Medulla oblongata (tissue), 1 donor: ENCODE measurements around the gene CNPY1.
"Not testable (repeated sequence)": the region's sequence is repeated elsewhere in the genome, so short reads cannot be mapped to it uniquely, and the experiment has no call there.

Experiments
- DNase-seq: peaks from one replicate; pipeline ENCODE4 v3.0.0-alpha.2; 2015; ENCODE audit errors: extremely low spot score

CNPY1 gene

DNA sequence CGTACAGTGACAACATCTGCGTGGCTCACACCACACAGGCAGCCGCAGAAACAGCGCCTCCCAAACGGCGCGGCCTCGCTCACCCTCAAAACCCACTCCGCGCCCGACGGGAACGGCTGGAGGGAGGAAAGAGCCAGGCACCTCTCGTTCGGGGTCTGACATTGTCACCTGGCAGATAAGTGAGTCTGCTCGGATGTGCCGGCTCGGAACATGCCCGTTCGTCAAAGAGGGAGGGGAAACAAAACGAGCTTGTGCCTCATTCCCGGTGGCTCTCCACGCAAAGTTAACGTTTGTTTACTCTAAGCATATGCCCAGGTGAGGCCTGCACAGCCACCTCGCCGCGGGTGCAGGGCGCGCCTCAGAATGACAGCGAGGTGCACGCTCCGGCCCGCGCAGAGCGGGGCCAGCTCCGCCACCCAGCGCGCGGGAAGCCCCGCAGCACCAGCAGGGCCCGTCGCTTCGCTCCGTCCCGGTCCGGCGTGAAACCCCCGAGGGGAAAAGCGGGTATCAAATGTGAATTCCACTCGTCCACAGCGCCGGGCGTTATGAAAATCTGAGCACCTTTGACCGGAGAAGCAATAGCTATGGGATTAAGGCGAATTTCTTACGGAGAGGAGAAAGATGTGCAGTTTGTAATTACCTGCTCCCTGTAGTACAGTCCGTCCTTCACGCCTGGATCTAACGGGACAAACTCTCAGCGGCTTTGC lies 13.1 kb downstream of the CNPY1 start:
- no peak for DNase-seq

DNA sequence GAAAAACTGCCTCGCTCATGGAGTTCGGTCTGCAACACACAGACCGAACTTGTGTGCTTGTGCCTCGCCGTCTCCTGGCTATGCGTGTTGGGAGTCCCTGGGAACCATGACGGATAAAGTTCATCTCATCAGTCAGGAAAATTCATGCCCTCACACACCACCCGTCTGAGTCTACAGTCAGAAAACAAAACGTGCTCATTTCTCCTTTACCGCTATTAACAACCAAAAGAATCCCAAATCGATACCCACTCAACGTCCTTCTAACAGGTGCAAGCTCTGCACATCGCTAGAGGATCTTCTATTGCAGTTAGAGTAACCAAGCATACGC lies 13.6 kb downstream of the CNPY1 start:
- no peak for DNase-seq

DNA sequence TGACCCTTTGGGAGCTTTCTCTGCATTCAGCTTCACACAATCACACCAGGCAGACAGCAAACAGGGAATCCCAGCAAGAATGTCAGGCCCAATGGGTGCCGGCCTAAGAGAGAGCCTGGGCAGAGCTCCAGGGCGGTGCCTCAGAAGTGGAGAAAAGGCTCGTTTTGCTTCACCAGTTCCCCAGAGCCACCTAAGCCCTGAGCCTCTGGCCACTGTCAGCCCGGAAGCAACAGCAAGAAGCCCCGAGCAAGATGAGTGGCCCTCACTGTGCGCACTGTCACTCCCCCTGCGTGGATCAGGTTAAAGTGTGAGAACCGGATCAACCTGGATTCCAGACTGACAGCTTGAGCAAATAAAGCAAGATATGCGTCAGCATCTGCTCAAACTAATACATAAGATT lies 14.7 kb downstream of the CNPY1 start:
- no peak for DNase-seq

DNA sequence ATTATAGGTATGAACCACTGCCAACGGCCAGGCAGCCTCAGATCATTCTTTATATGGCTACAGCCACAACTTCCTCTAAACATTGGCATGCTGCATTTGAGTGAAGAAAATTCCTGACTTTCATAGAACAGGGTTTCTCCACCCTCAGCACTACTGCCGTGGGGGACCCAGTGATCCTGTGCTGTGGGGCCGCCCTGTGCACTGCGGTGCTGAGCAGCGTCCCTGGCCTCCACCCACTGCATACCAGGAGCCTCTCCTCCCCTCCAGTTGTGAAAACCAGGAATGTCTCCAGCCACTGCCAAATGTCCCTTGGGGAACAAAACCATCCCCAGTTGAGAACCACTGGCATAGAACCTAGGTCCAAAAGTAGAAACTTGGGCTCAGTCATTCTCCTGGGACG lies 15.8 kb downstream of the CNPY1 start:
- DNase-seq = no peak

DNA sequence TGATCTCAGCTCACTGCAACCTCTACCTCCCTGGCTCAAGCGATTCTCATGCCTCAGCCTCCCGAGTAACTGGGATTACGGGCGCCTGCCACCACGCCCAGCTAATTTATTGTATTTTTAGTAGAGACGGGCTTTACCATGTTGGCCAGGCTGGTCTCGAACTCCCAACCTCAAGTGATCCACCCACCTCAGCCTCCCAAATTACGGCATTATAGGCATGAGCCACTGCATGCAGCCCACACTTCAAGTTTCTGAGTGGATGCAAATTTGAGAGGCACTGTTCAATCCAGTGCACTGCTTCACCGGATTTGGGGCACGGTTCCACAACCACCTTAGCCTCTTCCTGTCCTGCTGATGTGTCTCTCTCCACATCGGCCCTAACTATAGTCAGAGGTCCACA lies 16.5 kb downstream of the CNPY1 start:
- no peak for DNase-seq

DNA sequence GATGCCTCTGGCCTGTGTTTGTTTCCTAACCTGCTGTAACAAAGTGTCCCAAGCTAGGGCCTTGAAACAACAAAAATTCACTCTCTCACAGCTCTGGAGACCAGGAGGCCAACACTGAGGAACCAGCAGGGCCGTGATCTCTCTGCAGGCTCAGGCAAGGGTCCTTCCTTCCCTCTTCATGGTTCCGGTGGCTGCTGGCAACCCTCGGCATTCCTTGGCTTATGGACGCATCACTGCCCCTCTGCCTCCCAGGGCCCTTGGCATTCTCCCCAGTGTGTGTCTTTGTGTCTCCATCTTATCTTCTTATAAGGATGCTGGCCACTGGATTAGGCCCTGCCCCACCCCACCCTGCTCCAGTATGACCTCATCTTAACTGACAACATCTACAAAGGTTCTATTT lies 17.0 kb downstream of the CNPY1 start:
- DNase-seq = no peak

DNA sequence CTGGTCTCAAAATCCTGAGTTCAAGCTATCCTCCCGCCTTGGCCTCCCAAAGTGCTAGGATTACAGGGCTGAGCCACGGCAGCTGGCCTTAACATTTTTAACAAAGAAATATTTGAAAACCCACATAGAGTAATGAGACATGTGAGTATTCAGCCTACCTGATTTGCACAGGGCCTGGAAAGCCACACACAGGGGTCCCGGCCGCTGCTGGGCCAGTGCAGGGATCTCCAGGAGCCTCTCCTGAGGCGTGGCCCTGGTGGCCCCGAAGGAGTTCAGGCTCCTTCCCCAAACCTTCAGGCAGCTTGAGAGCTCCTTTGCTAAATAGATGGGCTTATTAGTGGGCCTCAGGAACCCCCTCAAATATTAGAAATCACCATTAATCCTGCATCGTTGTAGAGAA lies 18.7 kb downstream of the CNPY1 start:
- no peak for DNase-seq

DNA sequence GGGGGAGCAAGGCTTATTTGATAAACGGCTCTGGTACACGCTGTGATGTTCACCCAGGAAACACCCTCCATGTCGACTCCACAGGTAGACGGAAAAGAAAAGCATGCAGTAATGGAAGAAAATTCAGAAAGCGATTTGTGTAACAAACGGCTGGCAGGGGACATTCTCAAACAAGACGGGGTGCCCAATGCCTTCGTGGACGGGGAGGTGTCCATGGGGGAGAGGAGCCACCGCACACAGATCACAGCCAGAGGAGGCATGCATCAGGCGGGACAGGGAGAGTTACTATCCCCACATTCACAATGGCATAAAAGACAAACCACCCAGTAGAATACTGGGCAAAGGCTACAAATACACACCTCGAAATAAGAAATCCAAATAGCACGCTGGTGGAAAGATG lies 20.1 kb downstream of the CNPY1 start:
- no peak for DNase-seq

DNA sequence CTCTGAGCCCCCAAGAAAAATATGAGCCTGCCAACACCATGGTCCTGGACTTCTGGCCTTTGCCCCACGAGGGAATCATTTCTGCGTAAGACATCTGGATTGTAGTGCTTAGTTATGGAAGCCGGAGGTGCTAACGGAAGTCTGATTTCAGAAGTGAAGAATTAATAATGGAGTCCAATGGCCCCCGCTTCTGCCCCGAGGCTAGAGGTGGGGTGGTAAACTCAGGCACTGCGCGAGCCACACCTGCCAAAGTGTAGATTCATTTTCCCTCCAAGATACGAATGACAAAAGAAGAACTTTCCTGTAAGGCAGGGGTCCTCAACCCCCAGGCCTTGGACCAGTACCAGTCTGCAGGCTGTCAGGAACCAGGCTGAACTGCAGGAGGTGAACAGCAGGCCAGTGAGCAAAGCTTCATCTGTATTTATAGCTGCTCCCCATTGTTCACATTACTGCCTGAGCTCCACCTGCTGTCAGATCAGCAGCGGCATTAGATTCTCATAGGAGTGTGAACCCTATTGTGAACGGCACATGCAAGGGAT lies 22.3 kb downstream of the CNPY1 start:
- no peak for DNase-seq

DNA sequence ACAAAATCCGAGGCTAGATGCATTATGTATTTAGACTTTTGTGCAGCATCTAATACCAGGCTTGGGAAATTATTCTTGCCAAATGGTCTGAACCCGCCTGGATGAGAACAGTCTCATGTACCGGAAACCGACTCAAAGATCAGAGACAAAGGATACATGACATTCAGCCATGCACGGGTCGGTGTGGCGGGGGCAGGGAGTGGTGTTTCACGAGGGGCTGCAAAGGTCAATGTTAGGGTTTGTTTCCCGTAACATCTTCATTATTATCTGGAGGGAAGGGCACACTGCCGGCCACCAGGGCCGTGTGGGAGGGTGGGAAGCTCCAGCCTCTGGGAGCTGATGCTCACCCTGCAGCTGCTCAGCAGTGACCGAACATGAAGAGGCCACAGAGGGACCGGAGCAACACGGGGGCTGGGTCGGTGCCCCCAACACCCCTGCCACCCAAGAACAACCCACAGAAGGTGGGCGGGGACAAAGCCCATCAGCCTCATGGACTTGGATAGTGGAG lies 23.1 kb downstream of the CNPY1 start:
- DNase-seq = no peak

DNA sequence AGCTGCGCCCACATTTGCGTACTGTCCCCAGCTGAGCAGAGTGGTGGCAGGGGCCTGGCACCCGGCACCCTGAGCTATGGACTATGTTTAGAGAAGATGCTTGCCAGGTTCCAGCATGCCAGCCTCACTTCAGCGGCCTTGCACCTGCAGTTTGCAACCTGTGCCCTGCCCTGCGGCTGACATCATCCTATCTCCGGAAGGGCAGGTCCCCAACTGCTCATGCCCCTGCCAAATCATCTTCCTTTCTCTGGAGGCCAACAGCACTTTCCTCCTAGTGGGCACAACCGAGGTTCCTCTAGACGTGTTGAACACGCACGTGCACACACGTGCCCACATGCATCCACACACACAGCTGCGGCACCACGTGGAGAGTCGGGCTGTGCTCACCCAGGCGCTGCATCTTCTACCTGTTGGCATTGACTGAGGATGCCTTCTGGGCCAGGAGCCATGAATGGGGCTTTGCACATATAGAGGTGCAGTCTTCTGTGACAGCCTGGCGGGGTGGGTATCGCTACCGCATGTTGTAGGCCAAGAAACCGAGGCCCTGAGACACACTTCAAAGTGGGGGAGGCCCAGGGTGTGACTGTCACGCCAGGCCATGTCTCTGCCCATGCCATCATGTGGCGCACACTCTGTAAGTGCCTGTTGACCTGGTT lies 24.5 kb downstream of the CNPY1 start:
- DNase-seq = no peak

DNA sequence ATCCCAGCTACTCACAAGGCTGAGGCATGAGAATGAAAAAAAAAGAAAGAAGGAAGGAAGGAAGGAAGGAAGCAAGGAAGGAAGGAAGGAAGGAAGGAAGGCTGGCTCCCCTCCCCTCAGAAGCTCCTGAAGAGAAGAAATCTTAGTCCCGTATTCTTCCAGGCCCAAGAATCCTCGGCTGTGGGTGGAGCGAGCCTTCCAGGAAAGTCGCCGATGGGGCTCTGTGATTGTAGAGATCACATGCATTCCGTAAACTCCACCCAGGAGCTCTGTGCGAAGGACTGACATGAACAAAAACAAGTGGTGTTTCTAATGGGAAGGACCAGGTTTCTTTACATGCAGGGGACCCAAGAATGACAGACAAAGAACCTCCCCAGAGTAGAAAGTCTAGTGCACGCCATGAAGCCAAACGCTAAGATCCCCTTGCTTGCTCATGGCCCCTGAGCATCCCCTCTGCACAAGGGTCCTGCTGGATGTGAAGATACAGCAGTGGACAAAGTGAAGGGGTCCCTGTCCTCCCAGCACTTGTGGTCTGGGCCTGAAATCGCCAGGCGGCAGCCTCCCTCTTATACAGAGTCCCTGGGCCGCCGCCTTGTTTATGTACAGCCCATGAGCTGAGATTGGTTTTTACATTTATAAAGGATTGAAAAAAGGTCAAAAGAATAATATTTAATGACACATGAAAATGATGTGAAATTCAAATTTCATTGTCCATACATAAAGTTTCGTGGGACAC lies 25.2 kb downstream of the CNPY1 start:
- DNase-seq = no peak

DNA sequence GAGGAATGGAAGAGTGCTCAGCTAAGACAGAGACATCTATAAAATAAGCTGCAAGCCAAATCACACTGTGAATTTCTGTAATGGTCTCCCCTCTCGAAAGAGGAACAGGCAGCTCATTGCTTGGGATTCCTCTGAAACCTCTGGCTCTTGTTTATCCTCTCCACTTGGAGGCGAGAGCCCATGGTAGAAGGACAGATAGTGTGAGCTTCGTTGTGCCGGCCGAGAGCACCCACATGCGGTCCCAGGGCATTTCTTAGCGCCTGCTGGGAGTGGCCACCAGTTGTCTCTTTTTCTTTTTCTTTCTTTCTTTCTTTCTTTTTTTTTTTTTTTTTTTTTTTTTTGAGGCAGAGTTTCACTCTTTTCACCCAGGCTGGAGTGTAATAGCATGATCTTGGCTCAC lies 26.2 kb downstream of the CNPY1 start:
- no peak for DNase-seq

DNA sequence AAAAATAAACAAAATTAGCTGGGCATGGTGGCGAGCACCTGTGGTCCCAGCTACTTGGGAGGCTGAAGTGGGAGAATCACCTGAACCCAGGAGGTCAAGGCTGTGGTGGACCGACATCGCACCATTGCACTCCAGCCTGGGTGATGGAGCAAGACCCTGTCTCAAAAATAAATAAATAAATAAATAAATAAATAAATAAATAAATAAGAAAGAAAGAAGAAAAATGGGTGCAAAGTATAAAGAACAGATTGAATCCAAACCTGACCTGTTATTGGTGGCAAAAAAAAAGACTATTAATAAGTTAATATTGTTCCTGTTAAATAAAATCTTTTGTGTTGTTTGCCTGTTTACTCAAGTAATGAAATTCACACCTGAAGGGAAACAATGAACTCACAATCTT lies 27.0 kb downstream of the CNPY1 start:
- DNase-seq = not testable (repeated sequence)

DNA sequence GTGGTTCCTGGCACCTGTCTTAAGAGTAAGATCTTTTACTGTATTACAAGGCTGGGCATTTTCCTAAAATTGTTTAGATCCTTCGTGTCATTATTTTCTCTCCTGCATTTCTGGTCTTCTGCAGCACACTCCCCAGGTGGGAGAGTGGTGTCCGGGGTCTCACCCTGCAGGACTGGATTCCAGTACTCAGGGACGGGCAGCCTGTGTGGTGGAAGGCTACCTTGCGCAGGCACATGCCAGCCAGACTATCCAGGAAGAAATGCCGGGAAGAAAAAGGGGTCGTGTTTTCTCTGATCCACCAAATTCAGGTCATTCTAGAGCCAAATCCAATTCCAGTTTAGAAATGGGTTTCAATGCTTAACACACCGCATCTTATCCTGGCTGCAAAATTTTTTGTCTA lies 27.7 kb downstream of the CNPY1 start:
- no peak for DNase-seq

DNA sequence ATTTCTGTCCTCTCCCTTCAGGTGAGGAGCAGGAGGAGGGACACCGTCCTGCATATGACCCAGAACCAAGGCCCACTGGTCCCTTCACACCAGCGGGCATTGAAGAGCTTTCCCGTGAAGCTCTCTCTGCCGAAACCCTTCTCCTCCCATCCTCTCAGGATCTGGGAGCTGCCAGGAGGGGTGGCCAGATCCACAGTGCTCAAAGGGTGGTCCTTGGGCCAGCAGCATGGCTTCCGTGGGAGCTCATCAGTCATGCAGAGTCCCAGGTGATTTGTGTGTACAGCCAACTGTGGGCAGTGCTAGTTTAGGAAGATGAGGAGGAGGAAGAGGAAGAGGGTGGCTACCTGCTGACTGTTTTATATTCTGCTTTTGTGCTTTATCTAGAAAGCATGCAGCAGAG lies 28.4 kb downstream of the CNPY1 start:
- no peak for DNase-seq

DNA sequence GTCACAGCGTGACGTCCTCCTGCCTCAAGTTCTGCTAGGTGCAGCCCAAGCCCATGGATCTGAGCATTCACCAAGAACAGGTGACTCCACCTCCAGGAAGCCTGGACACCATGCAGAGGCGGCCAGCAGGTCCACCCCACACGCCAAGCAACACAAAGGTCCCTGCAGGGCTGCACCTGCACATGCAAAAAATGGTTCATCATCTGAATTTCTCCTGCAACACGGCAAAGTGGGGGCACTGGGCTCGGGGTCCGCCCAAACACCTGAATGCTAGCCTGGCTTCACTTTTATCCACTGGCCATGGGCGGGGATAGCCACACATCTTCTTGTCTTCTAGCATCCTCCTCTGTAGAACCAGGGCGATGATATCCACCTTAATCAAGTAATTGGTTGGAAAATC lies 28.9 kb downstream of the CNPY1 start:
- no peak for DNase-seq

DNA sequence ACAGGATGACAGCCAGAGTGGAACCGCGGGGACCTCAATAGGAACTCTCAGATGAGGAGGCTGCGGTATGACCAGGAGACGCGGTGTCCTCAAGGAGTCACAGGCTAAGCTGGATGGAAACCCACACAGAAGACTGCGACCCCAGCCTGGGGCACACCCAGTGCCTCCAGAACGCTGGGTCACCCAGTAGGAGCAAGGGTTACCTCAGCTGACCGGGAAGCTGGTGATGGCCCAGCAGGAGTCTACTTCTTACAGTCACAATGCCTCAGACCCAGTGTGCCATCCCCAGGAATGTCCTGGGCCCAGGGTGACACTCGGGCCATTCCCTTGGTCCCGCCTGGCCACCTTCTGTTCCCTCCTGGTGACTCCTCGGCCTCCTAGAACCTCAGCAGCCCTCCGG lies 29.9 kb downstream of the CNPY1 start:
- DNase-seq = no peak

DNA sequence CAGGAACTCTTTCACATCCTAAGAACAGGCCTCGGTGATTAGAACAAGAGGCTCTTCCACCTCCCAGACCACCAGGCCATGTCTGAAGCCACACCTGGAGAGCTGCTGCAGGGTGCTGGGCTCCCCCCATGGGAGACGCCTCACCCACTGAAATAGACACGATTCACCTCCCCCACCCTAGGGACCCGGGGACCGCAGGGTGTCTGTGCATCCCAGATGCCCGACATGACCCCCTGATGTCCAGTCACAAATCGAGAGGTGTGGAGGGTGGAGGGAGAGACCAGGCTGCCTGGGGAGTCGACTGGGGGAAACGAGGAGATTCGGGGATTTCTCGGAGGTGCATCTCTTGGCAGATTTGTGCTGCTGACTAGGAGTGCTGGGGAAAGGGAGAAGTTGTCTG lies 31.0 kb downstream of the CNPY1 start:
- no peak for DNase-seq

DNA sequence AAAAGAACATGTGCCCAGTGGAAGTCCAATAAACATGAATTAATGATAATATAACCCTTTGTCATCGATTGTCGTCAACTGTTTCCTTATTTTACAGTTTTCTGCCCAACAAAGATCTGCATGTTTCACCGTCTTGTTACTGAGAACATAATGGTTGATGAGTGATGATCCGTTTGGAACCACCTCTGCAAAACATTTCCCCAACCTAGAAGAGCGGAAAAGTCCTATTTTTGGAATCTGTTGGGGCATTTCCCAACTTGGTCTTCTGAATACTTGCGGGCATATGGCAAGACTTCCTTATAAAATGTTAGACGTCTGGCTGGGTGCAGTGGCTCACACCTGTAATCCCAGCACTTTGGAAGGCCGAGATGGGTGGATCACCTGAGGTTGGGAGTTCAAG lies 32.1 kb downstream of the CNPY1 start:
- no peak for DNase-seq

DNA sequence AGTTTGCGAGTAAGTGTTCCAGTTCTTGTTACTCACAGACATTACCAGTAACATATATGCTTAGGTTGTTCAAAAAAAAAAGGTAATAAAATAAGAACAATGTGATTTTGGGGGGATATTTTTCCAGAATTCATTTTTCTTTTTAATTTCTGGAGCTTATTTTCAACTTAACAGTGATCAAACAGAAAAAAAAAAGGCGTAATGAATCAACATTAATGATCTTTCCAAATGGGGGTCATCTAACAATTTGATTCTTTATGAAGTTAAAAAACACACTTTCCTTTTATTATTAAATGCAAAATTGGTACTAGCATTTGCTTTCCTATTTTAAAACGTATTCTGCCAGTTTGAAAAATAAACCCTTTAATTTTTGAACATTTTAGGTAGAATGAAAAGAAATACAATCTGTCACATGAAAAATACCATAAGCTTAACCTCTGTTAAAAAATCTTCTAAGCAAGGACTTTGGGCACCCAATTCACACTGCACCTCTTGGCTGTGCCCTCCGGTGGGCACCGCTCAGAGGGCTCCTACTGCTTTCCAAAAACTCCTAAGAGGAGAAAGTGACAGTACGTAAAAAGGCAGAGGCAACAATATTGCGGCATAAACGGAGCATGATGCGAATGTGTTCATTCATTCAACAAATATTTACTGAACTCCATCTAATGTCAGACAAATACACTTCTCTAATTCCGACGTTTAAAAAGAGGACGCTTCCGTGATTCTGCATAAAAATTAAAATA lies 32.6 kb downstream of the CNPY1 start:
- no peak for DNase-seq

DNA sequence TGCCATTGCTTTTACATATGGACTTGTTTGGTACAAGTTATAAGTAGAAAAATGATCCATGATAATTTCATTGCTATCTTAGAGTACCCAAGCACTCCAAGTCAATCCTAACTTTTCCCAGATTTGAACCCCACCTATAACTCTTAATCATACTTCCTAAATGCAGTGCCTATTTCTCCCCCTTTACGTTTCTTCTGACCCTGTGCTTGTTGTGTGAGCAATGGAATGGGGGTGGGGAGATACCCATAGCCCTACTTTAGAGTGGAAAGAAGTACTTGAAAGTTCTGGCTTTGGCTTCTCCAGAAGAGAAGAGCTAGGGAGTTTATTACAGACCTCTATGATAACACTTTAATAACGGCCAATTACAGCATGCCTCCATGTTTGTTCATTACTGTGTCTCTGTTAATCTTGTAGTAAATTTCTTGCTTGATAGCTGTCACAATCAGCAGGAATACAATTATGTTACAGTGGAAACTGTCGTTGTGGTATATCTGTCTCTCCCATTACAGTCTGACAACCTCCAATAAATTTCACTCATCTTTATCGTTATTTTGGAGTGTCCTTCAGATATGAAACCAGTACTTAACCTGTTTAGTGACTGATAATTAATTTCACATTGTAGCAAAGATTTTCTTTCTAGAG lies 34.0 kb downstream of the CNPY1 start:
- no peak for DNase-seq
